ENCODE results near the gene ATG16L2.

DNA sequence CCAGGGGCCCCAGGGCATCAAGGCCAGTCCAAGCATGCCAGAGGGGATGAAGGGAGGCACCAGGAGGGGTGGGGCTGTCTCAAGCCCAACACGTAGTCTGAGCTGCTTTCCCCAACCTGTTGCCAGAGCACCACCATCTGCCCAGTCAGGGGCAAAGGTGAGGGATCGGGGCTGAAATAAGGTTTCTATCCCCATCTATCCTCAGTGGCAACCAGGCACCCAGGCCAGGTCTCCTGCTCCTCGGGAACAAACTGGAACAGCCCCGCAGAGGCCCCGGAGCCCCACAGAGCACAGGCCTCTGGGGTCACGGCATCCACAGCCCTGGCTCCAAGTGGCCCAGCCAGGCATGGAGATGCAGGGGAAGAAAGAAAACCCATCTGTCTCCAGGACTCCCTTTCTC is 39.7 kb upstream of the ATG16L2 start:
- TF ChIP-seq, protein P1, sequence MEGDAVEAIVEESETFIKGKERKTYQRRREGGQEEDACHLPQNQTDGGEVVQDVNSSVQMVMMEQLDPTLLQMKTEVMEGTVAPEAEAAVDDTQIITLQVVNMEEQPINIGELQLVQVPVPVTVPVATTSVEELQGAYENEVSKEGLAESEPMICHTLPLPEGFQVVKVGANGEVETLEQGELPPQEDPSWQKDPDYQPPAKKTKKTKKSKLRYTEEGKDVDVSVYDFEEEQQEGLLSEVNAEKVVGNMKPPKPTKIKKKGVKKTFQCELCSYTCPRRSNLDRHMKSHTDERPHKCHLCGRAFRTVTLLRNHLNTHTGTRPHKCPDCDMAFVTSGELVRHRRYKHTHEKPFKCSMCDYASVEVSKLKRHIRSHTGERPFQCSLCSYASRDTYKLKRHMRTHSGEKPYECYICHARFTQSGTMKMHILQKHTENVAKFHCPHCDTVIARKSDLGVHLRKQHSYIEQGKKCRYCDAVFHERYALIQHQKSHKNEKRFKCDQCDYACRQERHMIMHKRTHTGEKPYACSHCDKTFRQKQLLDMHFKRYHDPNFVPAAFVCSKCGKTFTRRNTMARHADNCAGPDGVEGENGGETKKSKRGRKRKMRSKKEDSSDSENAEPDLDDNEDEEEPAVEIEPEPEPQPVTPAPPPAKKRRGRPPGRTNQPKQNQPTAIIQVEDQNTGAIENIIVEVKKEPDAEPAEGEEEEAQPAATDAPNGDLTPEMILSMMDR (IDR thresholded peaks at IDR 0.05) = no peak
- no peak for TF ChIP-seq POLR2A (IDR thresholded peaks at IDR 0.05)
